HepG2 (cell line): Measurements from ENCODE around the gene PPP1R13B. TPM values are rescaled to one million over a fixed set of nuclear protein-coding genes. Genes with fewer than 3 reads are reported as not detected.

ENCODE experiments used
- AGO1 ChIP-seq: fragments of 200-400 bp; formaldehyde crosslinking; IDR thresholded peaks from 2 replicates; pipeline ENCODE4 v1.6.1; 2017; ENCODE audit warnings: mild to moderate bottlenecking, low read depth, low read length, moderate library complexity; ENCODE audit not compliant: poor library complexity, severe bottlenecking
- ATF1 ChIP-seq: IDR thresholded peaks from 2 replicates; pipeline ENCODE4 v1.6.1; 2016; ENCODE audit warnings: mild to moderate bottlenecking, control low read depth
- ATF4 ChIP-seq, 2 experiments: fragments of 450-650 bp in 1 of 2; sonication (generic) in 1 of 2; formaldehyde crosslinking; IDR thresholded peaks; 2 replicates each; pipeline versions ENCODE4 v1.5.0 to v1.8.0; 2020 to 2022; ENCODE audit warnings: mild to moderate bottlenecking in 1 of 2, missing genetic modification reagents in 1 of 2
- DBP ChIP-seq: sonication (generic); formaldehyde crosslinking; IDR thresholded peaks from 2 replicates; pipeline ENCODE4 v1.4.0; 2020; ENCODE audit warnings: missing genetic modification reagents; ENCODE audit errors: not compliant biosample characterization
- HOXA7 ChIP-seq: sonication (generic); formaldehyde crosslinking; IDR thresholded peaks from 2 replicates; pipeline ENCODE4 v1.8.1; 2022; ENCODE audit warnings: mild to moderate bottlenecking, missing genetic modification reagents, moderate library complexity
- KDM2A ChIP-seq: sonication (generic); formaldehyde crosslinking; IDR thresholded peaks from 2 replicates; pipeline ENCODE4 v1.4.0; 2020; ENCODE audit warnings: low read depth, missing genetic modification reagents, borderline replicate concordance
- MEIS1 ChIP-seq: sonication (generic); formaldehyde crosslinking; IDR thresholded peaks from 2 replicates; pipeline ENCODE4 v1.9.0; 2021; ENCODE audit warnings: mild to moderate bottlenecking, missing genetic modification reagents, moderate library complexity, borderline replicate concordance
- NR2F6 ChIP-seq, 2 experiments: IDR thresholded peaks; 2 replicates each; pipeline ENCODE4 v1.6.1; 2016; ENCODE audit warnings: antibody characterized with exemption in 1 of 2, mild to moderate bottlenecking in 1 of 2
- PAX8 ChIP-seq: sonication (generic); formaldehyde crosslinking; IDR thresholded peaks from 2 replicates; pipeline ENCODE4 v1.8.0; 2022; ENCODE audit warnings: mild to moderate bottlenecking, missing genetic modification reagents, borderline replicate concordance
- PRDM15 ChIP-seq: sonication (generic); formaldehyde crosslinking; IDR thresholded peaks from 2 replicates; pipeline ENCODE4 v1.4.0; 2020; ENCODE audit warnings: missing genetic modification reagents
- TAF1 ChIP-seq: sonication (generic); formaldehyde crosslinking; IDR thresholded peaks from 2 replicates; pipeline ENCODE4 v1.4.0; 2020; ENCODE audit warnings: missing genetic modification reagents
- ZBTB38 ChIP-seq: sonication (generic); formaldehyde crosslinking; IDR thresholded peaks from 2 replicates; pipeline ENCODE4 v1.5.1; 2020; ENCODE audit warnings: mild to moderate bottlenecking, missing genetic modification reagents
- ZHX2 ChIP-seq, 2 experiments: sonication (generic) in 1 of 2; formaldehyde crosslinking in 1 of 2; IDR thresholded peaks; 2 replicates each; pipeline versions ENCODE4 v1.6.1 to v1.9.0; 2014 to 2022; ENCODE audit warnings: antibody characterized with exemption in 1 of 2, borderline replicate concordance in 1 of 2, inconsistent platforms in 1 of 2, low read depth in 1 of 2, missing genetic modification reagents in 1 of 2
- ZNF138 ChIP-seq: sonication (generic); formaldehyde crosslinking; IDR thresholded peaks from 2 replicates; pipeline ENCODE4 v1.5.0; 2020; ENCODE audit warnings: mild to moderate bottlenecking, low read depth, missing genetic modification reagents
- ZNF337 ChIP-seq: sonication (generic); formaldehyde crosslinking; IDR thresholded peaks from 2 replicates; pipeline ENCODE4 v1.5.1; 2020; ENCODE audit warnings: missing genetic modification reagents, low read depth, mild to moderate bottlenecking, borderline replicate concordance
- ZNF564 ChIP-seq: sonication (generic); formaldehyde crosslinking; IDR thresholded peaks from 2 replicates; pipeline ENCODE4 v1.8.1; 2023; ENCODE audit warnings: mild to moderate bottlenecking, missing genetic modification reagents
- polyA plus RNA-seq, 8 experiments: library from polyadenylated mRNA; depleted of rRNA in 3 of 8; stranded (reverse) in 7 of 8; unstranded in 1 of 8; fragments of >200 nt; fragmentation: Illumina TruSeq in 4 of 8; extraction: Trizol in 4 of 8; gene quantifications; 2 replicates each; pipeline versions ENCODE4 v1.2.1 to v1.2.3, GENCODE V29; 2011 to 2016; ENCODE audit warnings: low read depth in 4 of 8, missing spikeins in 1 of 8, mixed read lengths in 1 of 8; ENCODE audit not compliant: insufficient read depth in 1 of 8
- total RNA-seq, 5 experiments: library from RNA; depleted of rRNA; stranded (reverse); fragments of >200 nt; fragmentation: Illumina TruSeq; extraction: Trizol; gene quantifications; 2 replicates each; pipeline ENCODE4 v1.2.3, GENCODE V29; 2016; ENCODE audit warnings: low read depth in 1 of 5

PPP1R13B gene
- total and polyA plus RNA-seq, 2 of the 13 experiments (the other 11 are each of a cell fraction or from before 2014, with no cell fraction given), result 4.6 to 9.4 TPM

- TF ChIP-seq ZNF564 (peak; percentile 32; the same call in 1 of the 2 replicates), MEIS1 (peak; percentile 78; the same call in 1 of the 2 replicates), NR2F6 (IDR thresholded peaks at IDR 0.05) (peak; percentile 77), NR2F6 (CRISPR knock-in tag; IDR thresholded peaks at IDR 0.05) (peak; percentile 94), ZHX2 (IDR thresholded peaks at IDR 0.05; ENCODE audit: low read depth) (no peak), ZHX2 (CRISPR knock-in tag; IDR thresholded peaks at IDR 0.05; ENCODE audit: borderline replicate concordance) (no peak), ATF1 (peak; percentile 63; the same call in 1 of the 2 replicates), PAX8 (no peak; the same call in 1 of the 2 replicates), ZBTB38 (CRISPR knock-in tag) (peak; percentile 84), ATF4 (CRISPR knock-in tag; IDR thresholded peaks at IDR 0.05) (peak in 1 of 2 experiments; percentile 62; a peak in 2 of 4 replicates), ZNF138 (no peak), ZNF337 (CRISPR knock-in tag) (no peak), DBP (CRISPR knock-in tag) (peak; percentile 57), PRDM15 (no peak), AGO1 (no peak), KDM2A (peak; percentile 80), HOXA7 (CRISPR knock-in tag) (no peak), TAF1 (CRISPR knock-in tag) (peak; percentile 82)
These were observed 32.4 kb upstream of the PPP1R13B start (continued) for GRCh38 chr14:103879570-103880347.
